Uterus (tissue), 2 donors: ENCODE data around the gene AP2M1.

Experiments
- CTCF ChIP-seq, 4 experiments: fragments of 200-600 bp in 2 of 4; fragments of 450-650 bp in 2 of 4; sonication (generic) in 2 of 4; IDR thresholded peaks; one replicate each; pipeline ENCODE4 v1.5.1; 2016 to 2019; ENCODE audit warnings: antibody characterized with exemption in 4 of 4, mild to moderate bottlenecking in 2 of 4, moderate library complexity in 1 of 4
- POLR2A ChIP-seq, 2 donors: fragments of 450-650 bp; IDR thresholded peaks; one replicate each; pipeline ENCODE4 v1.6.1; 2016; ENCODE audit warnings: antibody characterized with exemption in 2 of 2, mild to moderate bottlenecking in 1 of 2, moderate library complexity in 1 of 2

GRCh38 chr3:184203526-184203925 is 28.9 kb downstream of the AP2M1 start:
- TF ChIP-seq CTCF (IDR thresholded peaks at IDR 0.05) (no peak), POLR2A (IDR thresholded peaks at IDR 0.05) (no peak)
